ENCODE data around the gene MGAT5.

Gene MGAT5

DNA sequence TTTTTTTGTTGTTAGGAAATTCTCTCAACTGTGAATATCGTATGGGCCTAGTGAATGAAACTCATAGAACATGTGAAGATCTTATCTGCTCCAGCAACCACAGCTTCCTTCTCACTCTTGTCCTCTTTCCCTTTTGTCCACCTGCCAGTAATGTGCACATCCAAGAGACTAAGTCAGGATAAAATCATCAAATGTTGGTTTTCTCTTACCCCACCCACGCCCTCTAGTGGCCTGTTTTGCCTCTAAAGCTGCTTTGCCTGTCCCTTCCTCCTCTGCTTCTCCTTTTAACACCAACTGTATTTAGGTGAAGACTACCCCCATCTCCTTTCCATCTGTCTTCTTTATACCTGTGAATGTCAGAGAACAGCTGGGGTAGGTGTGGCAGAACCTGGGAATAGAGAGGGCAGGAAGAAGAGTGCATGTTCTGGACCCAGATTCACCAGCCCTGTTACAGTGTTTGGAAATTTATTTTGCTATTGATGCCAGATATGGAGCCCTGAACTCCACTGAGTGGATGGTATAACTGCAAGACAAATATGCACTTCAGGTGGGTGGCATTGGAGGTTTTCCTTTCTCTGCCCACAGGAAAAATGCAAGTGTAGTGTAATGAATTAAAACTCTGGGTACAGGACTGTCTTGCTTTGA is 8.4 kb upstream of the MGAT5 start:
- Histone ChIP-seq H2AFZ (ENCODE audit: low read length) (no peak overlapping the region), H4K20me1 (ENCODE audit: insufficient read depth, low read length) (no peaks in the 10 kb centered on the region), H3K4me3 (ENCODE audit: low read depth, low read length, poor library complexity, severe bottlenecking) (no peak overlapping the region), H3K36me3 (ENCODE audit: insufficient read depth, low read length) (no peaks in the 10 kb centered on the region), H3K9ac (ENCODE audit: low read length) (no peak overlapping the region; the same call in 1 of the 2 replicates), H3K4me2 (ENCODE audit: low read length) (peak overlapping the region; percentile 77), H3F3A (ENCODE audit: insufficient read depth, low read length) (peaks cover 8% of the 10 kb centered on the region; the same call in 1 of the 2 replicates), H3K79me2 (ENCODE audit: insufficient read depth, low read length) (peaks cover 28% of the 10 kb centered on the region), H3K9me2 (ENCODE audit: low read depth, low read length) (no peaks in the 10 kb centered on the region), H3K27me3 (ENCODE audit: insufficient read depth, low read length) (no peaks in the 10 kb centered on the region), H3K27ac (ENCODE audit: low read depth, low read length, poor library complexity, severe bottlenecking) (peak overlapping the region; percentile 70), H3K9me3 (ENCODE audit: low read length) (no peaks in the 10 kb centered on the region), H3K4me1 (ENCODE audit: insufficient read depth, low read length, severe bottlenecking) (peaks cover 78% of the 10 kb centered on the region)
- TF ChIP-seq CTCF (IDR thresholded peaks at IDR 0.05; ENCODE audit: low read length) (peak; percentile 89), EZH2 (IDR thresholded peaks at IDR 0.05; ENCODE audit: borderline replicate concordance, low read length) (no peak)

- Histone ChIP-seq H3K9me3 (ENCODE audit: low read length) (no peaks in the 10 kb centered on the region), H2AFZ (ENCODE audit: low read length) (no peak overlapping the region), H3K27ac (ENCODE audit: low read depth, low read length, poor library complexity, severe bottlenecking) (peak overlapping the region; percentile 70), H3K27me3 (ENCODE audit: insufficient read depth, low read length) (no peaks in the 10 kb centered on the region), H3K79me2 (ENCODE audit: insufficient read depth, low read length) (peaks cover 28% of the 10 kb centered on the region), H3K4me1 (ENCODE audit: insufficient read depth, low read length, severe bottlenecking) (peaks cover 82% of the 10 kb centered on the region), H4K20me1 (ENCODE audit: insufficient read depth, low read length) (no peaks in the 10 kb centered on the region), H3K36me3 (ENCODE audit: insufficient read depth, low read length) (no peaks in the 10 kb centered on the region), H3F3A (ENCODE audit: insufficient read depth, low read length) (peaks cover 8% of the 10 kb centered on the region; the same call in 1 of the 2 replicates), H3K9ac (ENCODE audit: low read length) (peak overlapping the region; percentile 52; the same call in 1 of the 2 replicates), H3K4me3 (ENCODE audit: low read depth, low read length, poor library complexity, severe bottlenecking) (peak overlapping the region; percentile 40), H3K4me2 (ENCODE audit: low read length) (peak overlapping the region; percentile 77), H3K9me2 (ENCODE audit: low read depth, low read length) (no peaks in the 10 kb centered on the region)
- TF ChIP-seq EZH2 (IDR thresholded peaks at IDR 0.05; ENCODE audit: borderline replicate concordance, low read length) = no peak
- TF ChIP-seq CTCF (IDR thresholded peaks at IDR 0.05; ENCODE audit: low read length) = no peak
Observed at GRCh38 chr2:134246154-134246874, 7.6 kb upstream of the MGAT5 start.

DNA sequence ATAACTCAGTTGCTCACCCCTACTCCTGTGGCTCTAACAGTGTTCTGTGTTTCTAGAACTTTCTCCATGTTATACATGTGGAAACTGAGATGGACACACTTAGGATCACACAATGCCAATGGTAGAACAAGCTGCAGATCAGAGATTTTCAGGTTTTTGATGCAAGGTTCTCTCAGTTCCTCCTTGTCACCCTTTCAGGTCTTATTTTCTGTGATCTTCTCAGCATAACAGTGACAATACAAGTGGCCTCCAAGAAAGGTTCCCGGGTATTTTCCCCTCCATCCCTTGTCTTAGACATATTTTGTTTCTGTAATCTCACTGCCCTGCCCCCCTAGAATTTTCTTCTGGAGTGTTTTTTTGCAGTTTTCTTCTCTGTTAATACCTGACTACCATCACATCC is 6.2 kb upstream of the MGAT5 start:
- H4K20me1 ChIP-seq (ENCODE audit: insufficient read depth, low read length) = no peaks in the 10 kb centered on the region
- no peak overlapping the region for H3K9ac ChIP-seq (ENCODE audit: low read length)
- peak overlapping the region; percentile 77 for H3K4me2 ChIP-seq (ENCODE audit: low read length)
- no peaks in the 10 kb centered on the region for H3K27me3 ChIP-seq (ENCODE audit: insufficient read depth, low read length)
- peak overlapping the region; percentile 70 for H3K27ac ChIP-seq (ENCODE audit: low read depth, low read length, poor library complexity, severe bottlenecking)
- H3K9me2 ChIP-seq (ENCODE audit: low read depth, low read length) = no peaks in the 10 kb centered on the region
- peaks cover 94% of the 10 kb centered on the region for H3K4me1 ChIP-seq (ENCODE audit: insufficient read depth, low read length, severe bottlenecking)
- no peak overlapping the region for H2AFZ ChIP-seq (ENCODE audit: low read length)
- peaks cover 8% of the 10 kb centered on the region; the same call in 1 of the 2 replicates for H3F3A ChIP-seq (ENCODE audit: insufficient read depth, low read length)
- H3K9me3 ChIP-seq (ENCODE audit: low read length) = no peaks in the 10 kb centered on the region
- peaks cover 28% of the 10 kb centered on the region for H3K79me2 ChIP-seq (ENCODE audit: insufficient read depth, low read length)
- no peak overlapping the region for H3K4me3 ChIP-seq (ENCODE audit: low read depth, low read length, poor library complexity, severe bottlenecking)
- H3K36me3 ChIP-seq (ENCODE audit: insufficient read depth, low read length) = no peaks in the 10 kb centered on the region
- TF ChIP-seq EZH2 (IDR thresholded peaks at IDR 0.05; ENCODE audit: borderline replicate concordance, low read length) = no peak
- TF ChIP-seq CTCF (IDR thresholded peaks at IDR 0.05; ENCODE audit: low read length) = no peak
